MM.1S (cell line): ENCODE data around the gene SCOC.

ENCODE experiments used
- CTCF ChIP-seq: fragments of 300-600 bp; sonication (generic); IDR thresholded peaks from 2 replicates; pipeline ENCODE4 v1.5.1; 2016; ENCODE audit warnings: antibody characterized with exemption, low read length, mixed read lengths
- EZH2phosphoT487 ChIP-seq: fragments of 300-600 bp; sonication (generic); IDR thresholded peaks from 2 replicates; pipeline ENCODE4 v1.6.1; 2018; ENCODE audit warnings: antibody characterized with exemption, low read length

- TF ChIP-seq CTCF (no peak), EZH2phosphoT487 (no peak)
Observed at GRCh38 chr4:140361099-140361498, 12.3 kb upstream of the SCOC start.
